Nephron (organoid): ENCODE results near the gene CAMKMT.

ENCODE experiments used
- H3K27ac Mint-ChIP-seq, 3 experiments: 2 replicates each; pipeline ENCODE4 v1.8.0; 2020; ENCODE audit warnings: mixed read lengths in 3 of 3, mild to moderate bottlenecking in 2 of 3, moderate library complexity in 1 of 3
- H3K27me3 Mint-ChIP-seq: 2 replicates; pipeline ENCODE4 v1.8.0; 2021; ENCODE audit warnings: low read depth, mild to moderate bottlenecking, moderate library complexity, mixed read lengths
- H3K36me3 Mint-ChIP-seq: 2 replicates; pipeline ENCODE4 v1.8.0; 2020; ENCODE audit warnings: low read depth, mixed read lengths
- H3K4me1 Mint-ChIP-seq: 2 replicates; pipeline ENCODE4 v1.8.0; 2020; ENCODE audit warnings: mixed read lengths
- H3K4me3 Mint-ChIP-seq, 3 experiments: 2 replicates each; pipeline ENCODE4 v1.8.0; 2020; ENCODE audit warnings: mild to moderate bottlenecking in 3 of 3, mixed read lengths in 3 of 3, moderate library complexity in 2 of 3
- H3K9me3 Mint-ChIP-seq: 2 replicates; pipeline ENCODE4 v1.8.0; 2020; ENCODE audit warnings: mixed read lengths
- TF ChIP-seq, protein P1 (sequence below), 3 experiments: fragments of 200-600 bp; sonication (generic); IDR thresholded peaks; one replicate each; pipeline ENCODE4 v1.5.0; 2021; ENCODE audit warnings: antibody characterized with exemption in 3 of 3; ENCODE audit not compliant: unreplicated experiment in 3 of 3

The CAMKMT gene

DNA sequence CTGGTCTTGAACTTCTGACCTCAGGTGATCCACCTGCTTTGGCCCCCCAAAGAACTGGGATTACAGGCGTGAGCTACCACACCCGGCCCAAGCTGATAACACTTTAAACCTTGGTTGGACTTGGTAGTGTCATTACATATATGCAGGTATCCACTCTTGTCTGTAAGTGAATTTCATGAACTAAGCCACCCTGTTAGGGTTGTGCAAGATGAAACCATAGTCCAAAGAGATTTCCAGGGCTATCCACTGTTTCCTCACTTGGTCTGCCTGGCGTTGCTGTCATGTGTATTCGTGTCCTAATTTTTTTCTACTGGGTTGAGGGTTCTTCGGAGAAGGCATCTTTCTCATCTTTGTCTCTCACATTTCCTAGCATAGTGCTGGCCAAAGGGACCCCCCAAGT, 203.0 kb downstream of the CAMKMT start:
- peaks cover 5% of the 10 kb centered on the region for H3K4me1 Mint-ChIP-seq
- H3K9me3 Mint-ChIP-seq, result no peaks in the 10 kb centered on the region
- H3K36me3 Mint-ChIP-seq, result no peaks in the 10 kb centered on the region
- TF ChIP-seq, protein P1, sequence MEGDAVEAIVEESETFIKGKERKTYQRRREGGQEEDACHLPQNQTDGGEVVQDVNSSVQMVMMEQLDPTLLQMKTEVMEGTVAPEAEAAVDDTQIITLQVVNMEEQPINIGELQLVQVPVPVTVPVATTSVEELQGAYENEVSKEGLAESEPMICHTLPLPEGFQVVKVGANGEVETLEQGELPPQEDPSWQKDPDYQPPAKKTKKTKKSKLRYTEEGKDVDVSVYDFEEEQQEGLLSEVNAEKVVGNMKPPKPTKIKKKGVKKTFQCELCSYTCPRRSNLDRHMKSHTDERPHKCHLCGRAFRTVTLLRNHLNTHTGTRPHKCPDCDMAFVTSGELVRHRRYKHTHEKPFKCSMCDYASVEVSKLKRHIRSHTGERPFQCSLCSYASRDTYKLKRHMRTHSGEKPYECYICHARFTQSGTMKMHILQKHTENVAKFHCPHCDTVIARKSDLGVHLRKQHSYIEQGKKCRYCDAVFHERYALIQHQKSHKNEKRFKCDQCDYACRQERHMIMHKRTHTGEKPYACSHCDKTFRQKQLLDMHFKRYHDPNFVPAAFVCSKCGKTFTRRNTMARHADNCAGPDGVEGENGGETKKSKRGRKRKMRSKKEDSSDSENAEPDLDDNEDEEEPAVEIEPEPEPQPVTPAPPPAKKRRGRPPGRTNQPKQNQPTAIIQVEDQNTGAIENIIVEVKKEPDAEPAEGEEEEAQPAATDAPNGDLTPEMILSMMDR (IDR thresholded peaks at IDR 0.05; ENCODE audit: unreplicated experiment in 3 of 3), result no peak
- no peaks in the 10 kb centered on the region for H3K27me3 Mint-ChIP-seq
- no peak overlapping the region for H3K27ac Mint-ChIP-seq
- H3K4me3 Mint-ChIP-seq, result no peak overlapping the region

GRCh38 chr2:44566059-44566458, 204.3 kb downstream of the CAMKMT start:
- Mint-ChIP-seq H3K27me3 (no peaks in the 10 kb centered on the region), H3K9me3 (no peaks in the 10 kb centered on the region), H3K4me1 (peaks cover 5% of the 10 kb centered on the region), H3K27ac (no peak overlapping the region), H3K4me3 (no peak overlapping the region), H3K36me3 (no peaks in the 10 kb centered on the region)
- TF ChIP-seq, protein P1 (IDR thresholded peaks at IDR 0.05; ENCODE audit: unreplicated experiment in 3 of 3), result no peak

DNA sequence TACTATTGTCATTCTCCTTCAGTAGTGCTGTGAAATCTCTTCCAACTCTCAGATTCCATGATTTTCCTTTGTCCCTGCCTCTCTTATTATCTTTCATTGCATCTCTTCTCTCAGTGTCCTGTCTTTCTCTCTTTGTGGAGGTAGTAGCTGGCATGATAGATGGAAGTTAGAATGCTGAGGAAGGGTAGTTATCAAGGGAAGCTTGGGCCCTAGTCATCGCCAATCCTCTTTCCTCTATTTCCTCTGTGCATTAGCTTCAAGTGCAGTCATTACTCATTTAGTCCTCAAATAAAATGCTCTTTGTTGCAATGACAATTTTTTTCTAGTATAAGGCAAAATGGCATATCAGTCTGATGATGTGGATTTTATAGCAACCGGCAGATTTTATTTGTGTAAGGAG, 207.7 kb downstream of the CAMKMT start:
- H3K36me3 Mint-ChIP-seq, result no peaks in the 10 kb centered on the region
- no peaks in the 10 kb centered on the region for H3K9me3 Mint-ChIP-seq
- H3K27me3 Mint-ChIP-seq, result no peaks in the 10 kb centered on the region
- TF ChIP-seq, protein P1 (IDR thresholded peaks at IDR 0.05; ENCODE audit: unreplicated experiment in 3 of 3), result no peak
- no peak overlapping the region for H3K4me3 Mint-ChIP-seq
- H3K27ac Mint-ChIP-seq, result no peak overlapping the region
- H3K4me1 Mint-ChIP-seq, result peaks cover 5% of the 10 kb centered on the region

DNA sequence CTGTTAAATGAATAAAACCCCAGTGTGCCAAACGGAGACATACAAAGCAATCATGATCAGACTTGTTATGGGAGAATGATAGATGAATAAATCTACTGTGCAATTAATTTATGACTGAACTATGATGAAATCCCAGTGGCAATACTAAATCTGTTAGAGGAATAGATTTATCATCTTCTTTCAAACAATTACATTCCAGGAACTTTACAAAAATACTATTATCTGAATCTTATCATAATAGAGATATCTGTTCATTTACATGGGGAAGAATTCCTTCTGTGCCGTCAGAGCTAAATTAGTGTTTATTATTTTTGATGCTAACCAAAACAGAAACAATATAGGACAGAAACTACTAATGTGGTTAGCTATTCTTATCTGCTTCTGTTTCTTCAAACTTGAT, 208.5 kb downstream of the CAMKMT start:
- H3K27me3 Mint-ChIP-seq, result no peaks in the 10 kb centered on the region
- H3K4me3 Mint-ChIP-seq, result no peak overlapping the region
- H3K36me3 Mint-ChIP-seq, result no peaks in the 10 kb centered on the region
- no peaks in the 10 kb centered on the region for H3K9me3 Mint-ChIP-seq
- peaks cover 5% of the 10 kb centered on the region for H3K4me1 Mint-ChIP-seq
- TF ChIP-seq, protein P1 (IDR thresholded peaks at IDR 0.05; ENCODE audit: unreplicated experiment in 3 of 3), result no peak
- no peak overlapping the region for H3K27ac Mint-ChIP-seq

- H3K9me3 Mint-ChIP-seq, result no peaks in the 10 kb centered on the region
- H3K4me3 Mint-ChIP-seq, result no peak overlapping the region
- no peaks in the 10 kb centered on the region for H3K27me3 Mint-ChIP-seq
- H3K27ac Mint-ChIP-seq, result no peak overlapping the region
- TF ChIP-seq, protein P1 (IDR thresholded peaks at IDR 0.05; ENCODE audit: unreplicated experiment in 3 of 3), result no peak
- H3K36me3 Mint-ChIP-seq, result no peaks in the 10 kb centered on the region
- peaks cover 4% of the 10 kb centered on the region for H3K4me1 Mint-ChIP-seq
Measured at GRCh38 chr2:44570777-44571176, 209.0 kb downstream of the CAMKMT start.

- no peaks in the 10 kb centered on the region for H3K4me1 Mint-ChIP-seq
Measured at GRCh38 chr2:44572196-44572900, 210.6 kb downstream of the CAMKMT start.

More at GRCh38 chr2:44572196-44572900, 210.6 kb downstream of the CAMKMT start:
- Mint-ChIP-seq H3K27me3 (no peaks in the 10 kb centered on the region), H3K9me3 (no peaks in the 10 kb centered on the region), H3K27ac (no peak overlapping the region), H3K4me3 (no peak overlapping the region), H3K36me3 (no peaks in the 10 kb centered on the region)
- TF ChIP-seq, protein P1 (IDR thresholded peaks at IDR 0.05; ENCODE audit: unreplicated experiment in 3 of 3), result no peak
